Vagina (tissue), 2 donors: ENCODE measurements around the gene DIAPH2.

Source experiments
- CTCF ChIP-seq, 3 experiments: fragments of 450-650 bp in 2 of 3; fragments of 200-600 bp in 1 of 3; sonication (generic) in 1 of 3; IDR thresholded peaks; one replicate each; pipeline ENCODE4 v1.5.1; 2017 to 2019; ENCODE audit warnings: antibody characterized with exemption in 3 of 3, mild to moderate bottlenecking in 2 of 3, moderate library complexity in 2 of 3
- POLR2A ChIP-seq, 2 donors: fragments of 450-650 bp; IDR thresholded peaks; one replicate each; pipeline ENCODE4 v1.6.1; 2017; ENCODE audit warnings: antibody characterized with exemption in 2 of 2, mild to moderate bottlenecking in 2 of 2, moderate library complexity in 2 of 2
- POLR2AphosphoS5 ChIP-seq, 2 donors: sonication (generic); formaldehyde crosslinking; IDR thresholded peaks; one replicate each; pipeline ENCODE4 v1.9.0; 2017; ENCODE audit warnings: antibody characterized with exemption in 2 of 2, mild to moderate bottlenecking in 2 of 2, low read depth in 1 of 2; ENCODE audit not compliant: insufficient read depth in 1 of 2

GRCh38 chrX:96837808-96838207 is 153.2 kb downstream of the DIAPH2 start:
- TF ChIP-seq CTCF (IDR thresholded peaks at IDR 0.05) (no peak), POLR2A (IDR thresholded peaks at IDR 0.05) (no peak), POLR2AphosphoS5 (IDR thresholded peaks at IDR 0.05; ENCODE audit: insufficient read depth in 1 of 2, low read depth in 1 of 2) (no peak)
